Retinal pigment epithelial cell (primary cell): ENCODE results near the gene APOL2.
"Not testable (repeated sequence)": the region's sequence is repeated elsewhere in the genome, so short reads cannot be mapped to it uniquely, and the experiment has no call there.

ENCODE experiments used
- DNase-seq: peaks from one replicate; pipeline ENCODE4 v3.0.0-alpha.2; 2010; ENCODE audit warnings: low read depth
- H3K4me3 ChIP-seq: 2 replicates; pipeline ENCODE4 v1.5.1; 2011; ENCODE audit warnings: mild to moderate bottlenecking, low read length, control low read depth, moderate library complexity
- TF ChIP-seq, protein P1 (sequence below): conservative IDR thresholded peaks from 2 replicates; pipeline ENCODE4 v1.5.1; 2011; ENCODE audit warnings: low read depth, low read length, control low read depth, inconsistent platforms

Gene APOL2

DNA sequence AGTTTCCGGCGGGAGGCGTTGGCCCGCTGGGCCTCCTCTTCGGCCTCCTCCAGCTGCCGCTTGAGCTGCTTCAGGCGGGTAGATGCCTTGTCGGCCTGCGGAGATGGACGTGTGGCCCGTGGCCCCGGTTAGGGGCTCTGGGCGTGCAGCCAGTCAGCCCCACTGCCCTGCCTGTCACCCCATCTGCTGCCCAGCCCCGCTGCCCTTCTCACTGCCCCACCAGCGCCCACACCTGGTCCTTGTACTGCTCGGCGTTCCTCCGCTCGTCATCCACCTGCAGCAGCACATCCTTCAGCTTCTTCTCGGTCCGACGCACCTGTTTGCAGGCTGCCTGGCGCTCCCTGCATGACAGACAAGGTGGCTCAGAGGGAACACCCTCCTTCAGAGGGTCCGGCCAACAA lies 44.8 kb upstream of the APOL2 start:
- TF ChIP-seq, protein P1, sequence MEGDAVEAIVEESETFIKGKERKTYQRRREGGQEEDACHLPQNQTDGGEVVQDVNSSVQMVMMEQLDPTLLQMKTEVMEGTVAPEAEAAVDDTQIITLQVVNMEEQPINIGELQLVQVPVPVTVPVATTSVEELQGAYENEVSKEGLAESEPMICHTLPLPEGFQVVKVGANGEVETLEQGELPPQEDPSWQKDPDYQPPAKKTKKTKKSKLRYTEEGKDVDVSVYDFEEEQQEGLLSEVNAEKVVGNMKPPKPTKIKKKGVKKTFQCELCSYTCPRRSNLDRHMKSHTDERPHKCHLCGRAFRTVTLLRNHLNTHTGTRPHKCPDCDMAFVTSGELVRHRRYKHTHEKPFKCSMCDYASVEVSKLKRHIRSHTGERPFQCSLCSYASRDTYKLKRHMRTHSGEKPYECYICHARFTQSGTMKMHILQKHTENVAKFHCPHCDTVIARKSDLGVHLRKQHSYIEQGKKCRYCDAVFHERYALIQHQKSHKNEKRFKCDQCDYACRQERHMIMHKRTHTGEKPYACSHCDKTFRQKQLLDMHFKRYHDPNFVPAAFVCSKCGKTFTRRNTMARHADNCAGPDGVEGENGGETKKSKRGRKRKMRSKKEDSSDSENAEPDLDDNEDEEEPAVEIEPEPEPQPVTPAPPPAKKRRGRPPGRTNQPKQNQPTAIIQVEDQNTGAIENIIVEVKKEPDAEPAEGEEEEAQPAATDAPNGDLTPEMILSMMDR, result no peak
- no peak for DNase-seq
- no peak overlapping the region for H3K4me3 ChIP-seq

DNA sequence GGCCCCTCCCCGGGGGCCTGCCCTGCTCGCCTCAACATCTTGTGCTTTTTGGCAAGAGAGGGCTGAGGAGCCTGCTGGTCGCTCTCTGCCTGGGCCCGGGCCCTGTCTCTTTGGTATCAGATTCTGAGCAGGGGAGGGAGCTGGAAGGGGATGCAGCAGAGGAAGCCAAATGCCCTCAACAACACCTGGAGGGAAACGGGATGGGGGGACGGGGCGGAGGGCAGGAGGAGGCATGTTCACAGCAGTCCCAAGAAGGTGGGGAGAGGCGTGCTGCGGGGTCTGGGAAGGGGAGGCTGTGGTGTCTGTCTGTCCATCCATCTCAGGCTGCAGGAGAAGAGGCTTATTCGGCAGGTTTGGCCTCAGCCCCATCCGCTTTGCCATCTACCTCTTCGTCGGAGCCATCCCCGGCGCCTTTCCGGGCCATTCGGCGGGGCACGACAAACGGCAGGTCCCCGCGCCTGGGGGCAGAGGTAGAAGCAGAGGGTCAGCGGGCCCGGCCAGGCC lies 43.1 kb upstream of the APOL2 start:
- H3K4me3 ChIP-seq, result no peak overlapping the region
- no peak for DNase-seq
- TF ChIP-seq, protein P1, result no peak

DNA sequence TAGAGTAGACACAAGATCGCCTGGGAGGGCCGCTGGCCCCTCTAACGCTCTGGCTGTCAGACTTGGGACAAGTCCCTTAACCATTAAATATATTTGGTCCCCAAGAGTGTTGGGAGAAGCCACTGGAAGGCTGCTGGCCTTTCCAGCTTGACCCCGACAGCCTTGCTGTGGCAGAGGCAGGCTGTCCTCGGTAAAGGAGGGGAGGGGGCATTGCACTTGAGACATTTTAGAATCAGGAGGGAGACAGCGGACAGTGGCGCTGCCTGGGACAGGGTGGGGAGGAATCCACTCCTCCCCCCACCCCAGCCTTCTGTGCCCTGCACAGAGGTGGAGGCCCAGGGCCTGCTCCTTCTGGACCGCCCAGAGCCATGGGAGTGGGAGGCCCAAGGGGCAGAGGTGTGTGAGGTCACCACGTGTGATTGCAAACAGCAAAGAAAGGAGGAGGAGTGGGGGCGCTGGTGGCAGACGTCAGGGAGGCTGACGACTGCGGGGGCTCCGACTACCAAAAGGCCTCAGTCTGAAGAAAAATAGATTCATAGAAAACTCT lies 42.5 kb upstream of the APOL2 start:
- TF ChIP-seq, protein P1, result no peak
- no peak overlapping the region for H3K4me3 ChIP-seq
- DNase-seq, result no peak

DNA sequence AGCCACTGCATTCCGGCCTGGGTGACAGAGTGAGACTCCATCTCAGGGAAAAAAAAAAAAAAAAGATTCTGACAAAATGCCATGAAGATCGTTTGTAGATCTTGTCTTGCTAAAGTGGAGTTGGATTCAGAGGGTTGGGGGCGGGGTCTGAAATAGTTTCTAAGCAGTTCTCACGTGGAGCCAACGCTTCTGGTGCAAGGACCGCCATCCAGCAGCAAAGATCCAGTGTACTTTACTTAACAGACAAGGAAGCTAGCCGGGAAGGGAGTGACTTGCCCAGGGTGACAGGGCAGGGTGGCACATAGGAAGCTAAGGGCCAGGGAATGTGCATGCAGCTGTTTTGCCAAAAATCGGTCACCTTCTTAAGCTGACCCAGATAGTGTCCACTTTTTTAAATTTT lies 41.1 kb upstream of the APOL2 start:
- no peak for DNase-seq
- TF ChIP-seq, protein P1, result no peak
- no peak overlapping the region for H3K4me3 ChIP-seq

DNA sequence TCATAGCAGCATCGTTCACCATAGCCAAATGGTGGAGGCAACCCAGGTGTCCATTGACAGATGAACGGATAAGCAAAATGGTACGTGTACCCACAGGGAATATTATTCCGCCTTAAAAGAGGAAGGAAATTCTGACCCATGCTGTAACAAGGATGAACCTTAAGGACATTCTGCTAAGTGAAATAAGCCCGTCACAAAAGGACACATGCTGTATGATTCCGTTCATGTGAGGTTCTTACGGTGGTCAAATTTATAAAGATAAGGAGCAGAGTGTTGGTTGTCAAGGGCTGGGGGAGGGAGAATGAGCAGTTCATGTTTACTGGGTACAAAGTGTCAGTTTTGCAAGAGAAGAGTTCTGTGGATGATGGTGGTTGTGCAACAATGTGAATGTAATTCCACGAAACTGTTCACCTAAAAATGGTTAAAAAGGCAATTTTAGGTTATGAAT lies 39.9 kb upstream of the APOL2 start:
- H3K4me3 ChIP-seq, result no peak overlapping the region
- TF ChIP-seq, protein P1, result no peak
- no peak for DNase-seq

DNA sequence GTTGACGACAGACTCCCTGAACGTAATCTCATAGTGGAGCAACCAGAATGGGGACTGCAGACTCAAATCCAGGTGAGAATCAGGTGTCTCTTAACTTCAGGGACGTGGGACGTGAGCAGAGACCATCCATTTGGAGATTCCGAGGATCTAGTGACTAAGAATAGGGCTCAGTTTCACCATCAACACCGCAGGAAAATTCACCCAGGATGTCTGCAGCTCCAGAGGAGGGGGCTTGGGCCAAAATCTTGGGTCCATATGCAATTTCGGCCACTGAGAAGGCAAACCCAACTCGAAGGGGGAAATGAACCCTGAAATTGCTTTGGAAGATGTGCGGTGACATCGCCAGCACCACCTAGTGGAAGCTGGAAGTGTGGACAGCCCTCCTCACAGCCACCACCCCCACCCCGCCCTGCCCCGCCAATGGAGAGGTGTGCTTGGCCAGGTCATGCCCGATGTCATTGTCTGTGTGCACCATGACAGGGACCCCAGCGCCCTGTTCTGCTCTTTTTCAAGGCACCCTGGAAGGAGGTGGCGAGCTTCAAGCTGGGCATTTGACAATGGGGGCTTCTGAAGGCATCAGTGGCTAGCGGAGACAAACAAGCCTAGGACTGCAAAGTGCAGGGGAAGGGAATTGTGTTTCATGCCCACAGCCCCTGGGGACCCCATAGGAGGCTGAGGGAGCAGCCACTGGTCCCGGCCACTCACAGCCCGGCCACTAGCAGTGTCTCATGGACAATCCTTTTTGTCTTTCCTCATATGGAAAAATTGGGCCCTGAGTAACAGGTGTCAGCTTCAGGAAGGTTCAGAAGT lies 38.4 kb upstream of the APOL2 start:
- DNase-seq, result no peak
- H3K4me3 ChIP-seq, result no peak overlapping the region
- TF ChIP-seq, protein P1, result peak; percentile 82

DNA sequence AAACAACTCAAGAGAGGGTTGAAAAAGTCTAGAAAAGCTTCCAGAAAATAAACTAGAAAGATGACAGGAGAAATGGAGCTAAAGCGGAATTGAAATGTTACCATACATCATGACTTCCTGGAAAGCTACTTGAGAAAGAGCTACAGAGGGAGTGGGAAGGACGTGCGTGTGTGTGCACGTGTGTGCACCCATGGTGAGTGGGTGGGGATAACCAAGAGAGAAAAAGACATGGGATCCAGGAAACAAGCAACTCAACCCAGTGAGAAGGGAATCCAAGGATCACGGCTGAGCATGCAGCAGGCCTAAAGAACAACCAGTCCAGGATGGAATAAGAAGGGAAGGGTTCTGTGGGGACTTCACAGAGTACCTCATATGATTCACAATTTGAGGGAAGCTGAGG lies 35.2 kb upstream of the APOL2 start:
- no peak overlapping the region for H3K4me3 ChIP-seq
- no peak for DNase-seq
- TF ChIP-seq, protein P1, result no peak

DNA sequence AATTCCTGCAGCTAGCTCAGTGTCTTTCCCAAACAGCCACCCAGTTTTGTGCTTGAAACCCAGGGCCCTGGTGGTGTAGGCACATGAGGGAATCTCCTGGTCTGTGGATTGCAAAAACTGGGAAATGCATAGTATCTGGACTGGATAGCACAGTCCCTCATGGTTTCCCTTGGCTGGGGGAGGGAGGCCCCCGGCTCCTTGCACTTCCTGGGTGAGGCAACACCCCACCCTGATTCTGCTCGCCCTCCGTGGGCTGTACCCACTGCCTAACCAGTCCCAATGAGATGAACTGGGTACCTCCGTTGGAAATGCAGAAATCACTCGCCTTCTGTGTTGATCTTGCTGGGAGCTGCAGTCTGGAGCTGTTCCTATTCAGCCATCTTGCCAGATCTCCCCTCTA lies 32.6 kb upstream of the APOL2 start:
- not testable (repeated sequence) for DNase-seq, H3K4me3 ChIP-seq

DNA sequence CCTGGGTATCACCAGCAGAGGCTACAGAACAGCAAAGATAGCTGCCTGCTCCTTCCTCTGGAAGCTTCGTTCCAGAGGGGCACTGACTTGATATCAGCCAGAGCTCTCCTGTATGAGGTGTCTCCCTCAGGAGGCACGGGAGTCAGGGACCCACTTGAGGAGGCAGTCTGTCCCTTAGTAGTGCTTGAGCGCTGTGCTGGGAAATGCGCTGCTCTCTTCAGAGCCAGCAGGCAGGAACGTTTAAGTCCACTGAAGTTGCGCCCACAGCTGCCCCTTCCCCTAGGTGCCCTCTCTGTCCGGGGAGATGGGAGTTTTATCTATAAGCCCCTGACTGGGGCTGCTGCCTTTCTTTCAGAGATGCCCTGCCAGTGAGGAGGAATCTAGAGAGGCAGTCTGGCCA lies 31.9 kb upstream of the APOL2 start:
- not testable (repeated sequence) for DNase-seq, H3K4me3 ChIP-seq
